Fibroblast of pulmonary artery (primary cell): ENCODE measurements around the gene HLA-DRA.
"Not testable (repeated sequence)": the region's sequence is repeated elsewhere in the genome, so short reads cannot be mapped to it uniquely, and the experiment has no call there.

ENCODE experiments used
- DNase-seq: peaks from one replicate; pipeline ENCODE4 v3.0.0-alpha.2; 2010; ENCODE audit warnings: low read depth
- H3K4me3 ChIP-seq: replicated peaks from 2 replicates; pipeline ENCODE4 v1.5.1; 2011; ENCODE audit warnings: low read depth, mild to moderate bottlenecking, control low read depth, low read length, moderate library complexity
- TF ChIP-seq, protein P1 (sequence below): IDR thresholded peaks from 2 replicates; pipeline ENCODE4 v1.5.1; 2011; ENCODE audit warnings: mild to moderate bottlenecking, control low read depth, low read length, inconsistent platforms; ENCODE audit errors: missing control alignments

Gene HLA-DRA

DNA sequence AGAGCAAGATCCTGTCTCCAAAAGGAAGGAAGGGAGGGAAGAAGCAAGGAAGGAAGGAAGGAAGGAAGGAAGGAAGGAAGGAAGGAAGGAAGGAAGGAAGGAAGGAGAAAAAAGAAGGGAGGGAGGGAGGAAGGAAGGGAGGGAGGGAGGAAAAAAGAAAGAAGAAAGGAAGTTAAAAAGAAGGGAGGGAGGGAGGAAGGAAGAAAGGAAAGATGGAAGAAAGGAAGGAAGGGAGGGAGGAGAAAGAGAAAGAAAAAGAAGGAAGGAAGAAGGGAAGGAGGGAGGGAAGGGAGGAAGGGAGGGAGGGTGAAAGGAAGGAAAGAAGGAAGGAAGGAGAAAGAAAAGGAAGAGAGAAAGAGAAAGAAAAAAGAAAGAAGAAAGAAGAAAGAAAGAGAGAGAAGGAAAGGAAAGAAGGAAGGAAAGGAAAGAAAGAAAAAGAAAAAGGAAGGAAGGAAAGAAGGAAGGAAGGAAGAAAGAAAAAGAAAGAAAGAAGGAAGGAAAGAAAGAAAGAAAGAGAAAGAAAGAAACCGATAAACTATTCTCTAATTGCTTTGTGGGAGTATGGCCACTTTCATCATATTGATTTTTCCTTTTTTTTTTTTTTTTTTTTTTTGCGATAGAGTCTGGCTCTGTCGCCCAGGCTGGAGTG lies 9.5 kb downstream of the HLA-DRA start:
- no peak for DNase-seq
- no peak overlapping the region for H3K4me3 ChIP-seq
- TF ChIP-seq, protein P1, sequence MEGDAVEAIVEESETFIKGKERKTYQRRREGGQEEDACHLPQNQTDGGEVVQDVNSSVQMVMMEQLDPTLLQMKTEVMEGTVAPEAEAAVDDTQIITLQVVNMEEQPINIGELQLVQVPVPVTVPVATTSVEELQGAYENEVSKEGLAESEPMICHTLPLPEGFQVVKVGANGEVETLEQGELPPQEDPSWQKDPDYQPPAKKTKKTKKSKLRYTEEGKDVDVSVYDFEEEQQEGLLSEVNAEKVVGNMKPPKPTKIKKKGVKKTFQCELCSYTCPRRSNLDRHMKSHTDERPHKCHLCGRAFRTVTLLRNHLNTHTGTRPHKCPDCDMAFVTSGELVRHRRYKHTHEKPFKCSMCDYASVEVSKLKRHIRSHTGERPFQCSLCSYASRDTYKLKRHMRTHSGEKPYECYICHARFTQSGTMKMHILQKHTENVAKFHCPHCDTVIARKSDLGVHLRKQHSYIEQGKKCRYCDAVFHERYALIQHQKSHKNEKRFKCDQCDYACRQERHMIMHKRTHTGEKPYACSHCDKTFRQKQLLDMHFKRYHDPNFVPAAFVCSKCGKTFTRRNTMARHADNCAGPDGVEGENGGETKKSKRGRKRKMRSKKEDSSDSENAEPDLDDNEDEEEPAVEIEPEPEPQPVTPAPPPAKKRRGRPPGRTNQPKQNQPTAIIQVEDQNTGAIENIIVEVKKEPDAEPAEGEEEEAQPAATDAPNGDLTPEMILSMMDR, result no peak

DNA sequence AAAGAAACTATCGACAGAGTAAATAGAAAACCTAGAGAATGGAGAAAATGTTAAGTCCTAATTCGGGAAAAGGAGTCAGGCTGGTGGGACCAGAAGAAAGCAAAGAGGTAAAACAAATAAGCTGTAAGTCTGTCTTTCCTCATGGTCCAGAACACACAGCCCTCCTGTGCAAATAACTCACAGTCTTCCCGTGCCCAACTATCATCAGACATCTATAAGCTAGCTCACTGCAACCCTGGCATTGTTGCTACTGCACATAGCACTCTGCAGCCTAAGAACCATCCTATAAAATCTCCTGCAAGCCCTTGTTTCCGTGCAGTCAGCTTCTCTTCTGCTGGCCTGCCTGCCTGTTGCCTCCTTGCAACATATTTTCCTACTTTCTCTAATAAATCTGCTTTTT lies 17.4 kb downstream of the HLA-DRA start:
- no peak overlapping the region for H3K4me3 ChIP-seq
- TF ChIP-seq, protein P1, result no peak
- no peak for DNase-seq

DNA sequence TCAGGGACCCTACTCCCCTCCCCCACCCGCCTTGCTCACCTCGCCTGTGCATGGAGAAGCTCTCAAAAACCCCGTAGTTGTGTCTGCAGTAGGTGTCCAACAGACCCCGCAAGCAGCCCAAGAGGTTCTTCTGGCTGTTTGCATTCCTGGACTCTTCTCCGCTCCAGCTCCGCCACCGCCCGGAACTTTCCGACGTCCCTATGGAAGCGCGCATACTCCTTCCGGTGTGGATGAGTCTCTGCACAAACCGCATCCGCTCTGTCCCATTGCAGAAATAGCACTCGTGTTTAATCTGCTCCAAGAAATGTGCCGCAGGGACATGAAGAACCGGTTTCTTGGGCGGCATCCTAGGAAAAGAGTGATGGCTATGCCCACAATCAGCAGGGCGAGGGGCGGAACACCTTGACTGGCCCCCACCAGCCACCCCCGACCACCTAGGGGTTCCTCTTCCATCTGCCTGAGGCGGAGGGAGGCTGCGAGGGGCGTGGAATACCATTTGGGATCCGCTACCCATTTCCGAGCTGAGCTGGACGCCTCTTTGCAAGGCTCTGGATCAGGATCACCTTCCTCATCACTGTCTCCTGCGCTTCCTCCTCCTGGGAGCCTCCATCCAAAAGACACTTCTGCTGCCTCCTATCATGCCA lies 20.2 kb downstream of the HLA-DRA start:
- H3K4me3 ChIP-seq, result no peak overlapping the region
- no peak for DNase-seq
- TF ChIP-seq, protein P1, result no peak

DNA sequence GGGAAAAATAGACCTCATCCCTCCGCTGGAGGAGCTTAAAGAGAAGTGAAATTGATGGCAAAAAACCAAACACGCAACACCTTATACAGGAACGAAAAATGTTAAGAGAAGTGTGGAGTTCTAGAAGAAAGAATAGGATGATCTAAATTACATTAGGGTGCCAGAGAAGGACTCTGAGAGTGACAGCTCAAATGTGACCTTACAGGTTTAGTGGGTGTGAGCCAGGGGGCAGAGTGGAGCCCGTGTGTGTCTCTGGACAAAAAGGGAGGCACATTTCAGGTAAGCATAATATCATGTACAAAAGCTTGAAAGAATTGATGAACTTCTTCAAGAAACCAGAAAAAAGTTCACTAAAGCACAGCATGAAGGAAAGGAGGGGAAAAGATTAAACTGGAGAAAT lies 20.8 kb downstream of the HLA-DRA start:
- TF ChIP-seq, protein P1, result no peak
- no peak for DNase-seq
- no peak overlapping the region for H3K4me3 ChIP-seq

DNA sequence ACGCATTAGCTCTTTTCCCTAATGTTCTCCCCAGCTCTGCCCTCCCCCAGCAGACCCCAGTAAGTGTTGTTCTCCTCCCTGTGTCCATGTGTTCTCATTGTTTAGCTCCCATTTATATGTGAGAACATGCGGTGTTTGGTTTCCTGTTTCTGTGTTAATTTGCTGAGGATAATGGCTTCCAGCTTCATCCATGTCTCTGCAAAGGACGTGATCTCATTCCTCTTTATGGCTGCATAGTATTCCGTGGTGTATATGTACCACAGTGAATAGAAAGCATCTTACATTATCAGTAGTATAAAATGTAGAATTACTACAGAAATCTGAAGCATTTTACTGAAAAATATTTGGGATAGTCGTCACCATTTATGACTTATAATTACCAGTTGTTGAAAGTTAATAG lies 21.8 kb downstream of the HLA-DRA start:
- H3K4me3 ChIP-seq, result no peak overlapping the region
- TF ChIP-seq, protein P1, result no peak
- DNase-seq, result no peak

DNA sequence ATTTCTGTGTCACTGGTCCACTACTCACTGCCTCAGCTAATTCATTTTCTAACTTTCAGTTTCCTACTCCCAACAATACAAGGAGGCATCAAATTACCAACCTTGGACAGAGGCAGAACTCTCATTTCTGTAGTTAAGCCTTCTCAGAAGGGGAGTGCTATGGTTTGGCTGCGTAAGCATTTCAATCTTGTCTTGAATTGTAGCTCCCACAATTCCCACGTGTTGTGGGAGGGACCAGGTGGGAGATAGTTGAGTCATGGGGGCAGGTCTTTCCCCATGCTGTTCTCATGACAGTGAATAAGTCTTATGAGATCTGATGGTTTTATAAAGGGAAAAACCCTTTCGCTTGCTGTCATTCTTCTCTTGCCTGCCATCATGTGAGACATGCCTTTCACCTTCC lies 22.9 kb downstream of the HLA-DRA start:
- H3K4me3 ChIP-seq, result no peak overlapping the region
- TF ChIP-seq, protein P1, result no peak
- no peak for DNase-seq

DNA sequence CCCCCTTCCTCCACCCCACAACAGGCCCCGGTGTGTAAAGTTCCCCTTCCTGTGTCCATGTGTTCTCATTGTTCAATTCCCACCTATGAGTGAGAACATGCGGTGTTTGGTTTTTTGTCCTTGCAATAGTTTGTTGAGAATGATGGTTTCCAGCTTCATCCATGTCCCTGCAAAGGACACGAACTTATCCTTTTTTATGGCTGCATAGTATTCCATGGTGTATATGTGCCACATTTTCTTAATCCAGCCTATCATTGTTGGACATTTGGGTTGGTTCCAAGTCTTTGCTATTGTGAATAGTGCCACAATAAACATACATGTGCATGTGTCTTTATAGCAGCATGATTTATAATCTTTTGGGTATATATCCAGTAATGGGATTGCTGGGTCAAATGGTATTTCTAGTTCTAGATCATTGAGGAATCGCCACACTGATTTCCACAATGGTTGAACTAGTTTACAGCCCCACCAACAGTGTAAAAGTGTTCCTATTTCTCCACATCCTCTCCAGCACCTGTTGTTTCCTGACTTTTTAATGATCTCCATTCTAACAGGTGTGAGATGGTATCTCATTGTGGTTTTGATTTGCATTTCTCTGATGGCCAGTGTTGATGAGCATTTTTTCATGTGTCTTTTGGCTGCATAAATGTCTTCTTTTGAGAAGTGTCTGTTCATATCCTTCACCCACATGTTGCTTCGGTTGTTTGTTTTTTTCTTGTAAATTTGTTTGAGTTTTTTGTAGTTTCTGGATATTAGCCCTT lies 28.2 kb downstream of the HLA-DRA start:
- H3K4me3 ChIP-seq, DNase-seq: not testable (repeated sequence)
